Measurements from ENCODE around the gene PURA. TPM values are rescaled to one million over a fixed set of nuclear protein-coding genes. Genes with fewer than 3 reads are reported as not detected.
A peak's percentile ranks its signal among the peaks of the same experiment; 100 is the strongest.

The PURA gene
- total RNA-seq, 1 donor from 2014 or later: 26.6 TPM

GRCh38 chr5:140076788-140077187 is 37.1 kb upstream of the PURA start:
- TF ChIP-seq CTCF (IDR thresholded peaks at IDR 0.05; ENCODE audit: borderline replicate concordance): no peak
- no peaks in the 10 kb centered on the region for H3K9me3 ChIP-seq (replicated peaks)
- no peak overlapping the region for H3K27ac ChIP-seq (replicated peaks)
- H3K4me3 ChIP-seq: no peak overlapping the region
- H3K36me3 ChIP-seq: no peaks in the 10 kb centered on the region
- no peak for DNase-seq
- intact Hi-C loops (cut with micrococcal nuclease): no loop called here
- no peaks in the 10 kb centered on the region for H3K4me1 ChIP-seq
- no peaks in the 10 kb centered on the region for H3K27me3 ChIP-seq (ENCODE audit: low read depth)

GRCh38 chr5:140083120-140083519 is 30.8 kb upstream of the PURA start:
- no peak for TF ChIP-seq CTCF (IDR thresholded peaks at IDR 0.05; ENCODE audit: borderline replicate concordance)
- no peak overlapping the region for H3K27ac ChIP-seq (replicated peaks)
- no peaks in the 10 kb centered on the region for H3K36me3 ChIP-seq
- H3K4me3 ChIP-seq: no peak overlapping the region
- H3K4me1 ChIP-seq: no peaks in the 10 kb centered on the region
- no peak for DNase-seq
- intact Hi-C loops (cut with micrococcal nuclease): no loop called here
- no peaks in the 10 kb centered on the region for H3K27me3 ChIP-seq (ENCODE audit: low read depth)
- H3K9me3 ChIP-seq (replicated peaks): no peaks in the 10 kb centered on the region

GRCh38 chr5:140083650-140084049 is 30.3 kb upstream of the PURA start:
- TF ChIP-seq CTCF (IDR thresholded peaks at IDR 0.05; ENCODE audit: borderline replicate concordance): no peak
- Histone ChIP-seq H3K27me3 (ENCODE audit: low read depth) (no peaks in the 10 kb centered on the region), H3K4me3 (no peak overlapping the region), H3K27ac (replicated peaks) (no peak overlapping the region), H3K36me3 (no peaks in the 10 kb centered on the region), H3K9me3 (replicated peaks) (no peaks in the 10 kb centered on the region), H3K4me1 (no peaks in the 10 kb centered on the region)
- intact Hi-C loops (cut with micrococcal nuclease): no loop called here
- DNase-seq: no peak

GRCh38 chr5:140084541-140084940 is 29.4 kb upstream of the PURA start:
- Histone ChIP-seq H3K4me3 (no peak overlapping the region), H3K4me1 (no peaks in the 10 kb centered on the region), H3K36me3 (no peaks in the 10 kb centered on the region), H3K27me3 (ENCODE audit: low read depth) (no peaks in the 10 kb centered on the region), H3K27ac (replicated peaks) (peak overlapping the region; percentile 53), H3K9me3 (replicated peaks) (peaks cover 2% of the 10 kb centered on the region)
- TF ChIP-seq CTCF (IDR thresholded peaks at IDR 0.05; ENCODE audit: borderline replicate concordance): no peak
- DNase-seq: peak; percentile 28
- intact Hi-C loops (cut with micrococcal nuclease): no loop called here

- Histone ChIP-seq H3K27ac (replicated peaks) (no peak overlapping the region), H3K9me3 (replicated peaks) (peaks cover 20% of the 10 kb centered on the region), H3K36me3 (no peaks in the 10 kb centered on the region), H3K4me1 (no peaks in the 10 kb centered on the region), H3K4me3 (no peak overlapping the region), H3K27me3 (ENCODE audit: low read depth) (no peaks in the 10 kb centered on the region)
- intact Hi-C loops (cut with micrococcal nuclease): no loop called here
- no peak for DNase-seq
- TF ChIP-seq CTCF (IDR thresholded peaks at IDR 0.05; ENCODE audit: borderline replicate concordance): no peak
Observed at GRCh38 chr5:140090251-140090650, 23.7 kb upstream of the PURA start.

- H3K9me3 ChIP-seq (replicated peaks): peaks cover 20% of the 10 kb centered on the region
- DNase-seq: no peak
- no peaks in the 10 kb centered on the region for H3K36me3 ChIP-seq
- H3K27me3 ChIP-seq (ENCODE audit: low read depth): no peaks in the 10 kb centered on the region
- no peaks in the 10 kb centered on the region for H3K4me1 ChIP-seq
- TF ChIP-seq CTCF (IDR thresholded peaks at IDR 0.05; ENCODE audit: borderline replicate concordance): no peak
- H3K4me3 ChIP-seq: no peak overlapping the region
- no peak overlapping the region for H3K27ac ChIP-seq (replicated peaks)
- intact Hi-C loops (cut with micrococcal nuclease): no loop called here
Observed at GRCh38 chr5:140093179-140093578, 20.7 kb upstream of the PURA start.
